ENCODE measurements around the gene CCDC61. TPM values are rescaled to one million over a fixed set of nuclear protein-coding genes. Genes with fewer than 3 reads are reported as not detected.

CCDC61 gene
- total RNA-seq, 3 donors from 2014 or later (not counting 1 experiment from before 2014, with no cell fraction given), result 10.6 to 16.9 (median 14.6) TPM

DNA sequence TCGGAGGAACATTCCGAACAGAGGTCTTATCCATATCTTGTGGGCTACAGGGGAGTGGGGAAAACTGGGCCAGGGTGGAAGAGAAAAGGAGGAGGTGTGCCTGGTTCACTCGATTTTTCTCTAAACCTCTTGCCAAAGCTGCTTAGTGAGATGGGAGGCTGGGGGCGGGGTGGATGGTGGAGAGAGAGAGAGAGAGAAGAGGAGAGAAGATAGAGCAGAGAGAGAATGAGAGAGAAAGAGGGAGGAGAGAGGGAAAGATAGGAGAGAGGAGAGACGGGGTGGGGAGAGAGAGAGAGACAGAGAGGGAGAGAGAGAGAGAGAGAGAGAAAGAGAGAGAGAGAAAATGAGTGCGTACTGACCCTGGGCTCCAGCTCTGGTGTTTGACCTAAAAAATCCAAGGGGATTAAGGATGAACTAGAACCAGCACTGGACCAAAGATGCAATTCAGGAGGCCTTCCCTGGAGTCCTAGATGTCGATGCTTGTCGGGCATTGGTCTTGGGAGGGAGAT is 35.7 kb upstream of the CCDC61 start:
- Mint-ChIP-seq H3K27ac (no peak overlapping the region), H3K9me3 (no peaks in the 10 kb centered on the region), H3K4me1 (peaks cover 0 to 5% of the 10 kb centered on the region in 2 donors), H3K4me3 (no peak overlapping the region), H3K27me3 (ENCODE audit: low read depth in 2 of 2) (peaks cover 34 to 53% of the 10 kb centered on the region in 2 donors), H3K36me3 (no peaks in the 10 kb centered on the region)
- no peaks in the 10 kb centered on the region for H3K27me3 ChIP-seq (ENCODE audit: control insufficient read depth, insufficient read depth, low read length)
- no peaks in the 10 kb centered on the region for H3K9me3 ChIP-seq (ENCODE audit: control insufficient read depth, insufficient read depth, low read length)
- H3K4me1 ChIP-seq (ENCODE audit: control insufficient read depth, insufficient read depth, low read length), result no peaks in the 10 kb centered on the region
- no peak for ATAC-seq
- no peak overlapping the region for H3K4me3 ChIP-seq (ENCODE audit: low read length)
- 66% methylated on average over 8 of the region's 8 CpGs for WGBS (ENCODE audit: insufficient coverage)
- H3K27ac ChIP-seq (ENCODE audit: low read length), result no peak overlapping the region
- no peak for DNase-seq
- intact Hi-C loops (cut with micrococcal nuclease), result no loop called here
- TF ChIP-seq, protein P1, sequence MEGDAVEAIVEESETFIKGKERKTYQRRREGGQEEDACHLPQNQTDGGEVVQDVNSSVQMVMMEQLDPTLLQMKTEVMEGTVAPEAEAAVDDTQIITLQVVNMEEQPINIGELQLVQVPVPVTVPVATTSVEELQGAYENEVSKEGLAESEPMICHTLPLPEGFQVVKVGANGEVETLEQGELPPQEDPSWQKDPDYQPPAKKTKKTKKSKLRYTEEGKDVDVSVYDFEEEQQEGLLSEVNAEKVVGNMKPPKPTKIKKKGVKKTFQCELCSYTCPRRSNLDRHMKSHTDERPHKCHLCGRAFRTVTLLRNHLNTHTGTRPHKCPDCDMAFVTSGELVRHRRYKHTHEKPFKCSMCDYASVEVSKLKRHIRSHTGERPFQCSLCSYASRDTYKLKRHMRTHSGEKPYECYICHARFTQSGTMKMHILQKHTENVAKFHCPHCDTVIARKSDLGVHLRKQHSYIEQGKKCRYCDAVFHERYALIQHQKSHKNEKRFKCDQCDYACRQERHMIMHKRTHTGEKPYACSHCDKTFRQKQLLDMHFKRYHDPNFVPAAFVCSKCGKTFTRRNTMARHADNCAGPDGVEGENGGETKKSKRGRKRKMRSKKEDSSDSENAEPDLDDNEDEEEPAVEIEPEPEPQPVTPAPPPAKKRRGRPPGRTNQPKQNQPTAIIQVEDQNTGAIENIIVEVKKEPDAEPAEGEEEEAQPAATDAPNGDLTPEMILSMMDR (IDR thresholded peaks at IDR 0.05), result no peak
- H3K36me3 ChIP-seq (ENCODE audit: control insufficient read depth, insufficient read depth, low read length), result no peaks in the 10 kb centered on the region

DNA sequence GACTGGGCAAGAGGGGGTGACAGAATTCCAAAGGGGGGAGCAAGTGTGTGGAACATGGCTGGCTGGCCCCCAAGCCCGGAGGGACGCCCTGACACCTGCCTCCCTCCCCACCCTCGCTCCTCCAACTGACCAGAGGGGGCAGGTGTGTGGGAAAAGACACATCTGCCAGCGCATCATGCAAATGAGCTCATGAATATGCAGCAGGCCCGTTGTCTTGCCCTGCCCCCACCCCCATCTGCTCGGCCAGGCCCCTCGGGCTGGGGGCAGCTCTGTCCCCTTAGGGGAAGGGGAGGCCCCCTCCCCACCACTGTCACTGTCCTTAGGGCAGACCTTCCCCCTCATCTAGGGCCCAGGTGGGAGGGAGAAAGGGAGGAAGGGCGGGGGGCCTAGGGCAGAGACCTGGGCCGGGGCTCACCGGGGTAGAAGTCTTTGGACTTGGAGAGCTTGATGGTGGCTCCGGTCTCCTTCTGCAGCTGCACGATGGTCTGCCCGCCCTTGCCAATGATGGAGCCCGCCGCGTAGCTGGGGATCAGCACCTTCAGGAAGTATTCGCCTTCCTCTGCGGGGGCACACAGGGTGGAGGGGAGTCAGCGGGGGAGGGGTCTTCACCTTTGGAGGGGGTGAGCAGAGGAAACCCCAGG is 34.6 kb upstream of the CCDC61 start:
- no peaks in the 10 kb centered on the region for H3K4me1 Mint-ChIP-seq
- H3K4me3 ChIP-seq (ENCODE audit: low read length), result no peak overlapping the region
- no peak overlapping the region for H3K27ac ChIP-seq (ENCODE audit: low read length)
- DNase-seq (no peak), ATAC-seq (no peak)
- H3K4me1 ChIP-seq (ENCODE audit: control insufficient read depth, insufficient read depth, low read length), result no peaks in the 10 kb centered on the region
- no peaks in the 10 kb centered on the region for H3K27me3 ChIP-seq (ENCODE audit: control insufficient read depth, insufficient read depth, low read length)
- no peaks in the 10 kb centered on the region for H3K9me3 ChIP-seq (ENCODE audit: control insufficient read depth, insufficient read depth, low read length)
- H3K9me3 Mint-ChIP-seq, result no peaks in the 10 kb centered on the region
- H3K36me3 ChIP-seq (ENCODE audit: control insufficient read depth, insufficient read depth, low read length), result no peaks in the 10 kb centered on the region
- no peaks in the 10 kb centered on the region for H3K36me3 Mint-ChIP-seq
- no peak overlapping the region for H3K4me3 Mint-ChIP-seq
- H3K27me3 Mint-ChIP-seq (ENCODE audit: low read depth in 2 of 2), result peaks cover 27 to 45% of the 10 kb centered on the region in 2 donors
- WGBS (ENCODE audit: insufficient coverage), result 24% methylated on average over 16 of the region's 19 CpGs
- TF ChIP-seq, protein P1 (IDR thresholded peaks at IDR 0.05), result no peak
- intact Hi-C loops (cut with micrococcal nuclease), result no loop called here
- H3K27ac Mint-ChIP-seq, result no peak overlapping the region

DNA sequence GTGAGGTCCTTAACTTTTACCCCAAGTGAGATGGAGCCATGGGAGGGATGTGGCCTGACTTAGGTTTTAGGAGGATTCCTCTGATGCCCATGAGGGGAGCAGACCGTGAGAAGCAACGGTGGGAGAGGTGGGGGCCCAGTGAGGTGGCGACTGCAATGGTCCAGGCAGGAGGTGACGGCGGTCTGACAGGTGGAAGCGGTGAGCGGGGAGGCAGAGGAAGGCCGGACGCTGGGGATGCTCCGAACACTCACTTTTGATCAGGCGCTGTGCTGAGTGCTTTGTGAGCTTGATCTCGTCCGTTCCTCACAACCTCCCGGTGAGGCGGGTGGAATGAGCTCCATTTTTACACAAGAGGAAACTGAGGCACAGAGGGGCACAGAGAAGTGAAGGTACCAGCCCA is 33.2 kb upstream of the CCDC61 start:
- H3K4me1 ChIP-seq (ENCODE audit: control insufficient read depth, insufficient read depth, low read length), result no peaks in the 10 kb centered on the region
- Mint-ChIP-seq H3K4me3 (no peak overlapping the region), H3K4me1 (no peaks in the 10 kb centered on the region), H3K9me3 (no peaks in the 10 kb centered on the region), H3K27me3 (ENCODE audit: low read depth in 2 of 2) (peaks cover 27 to 45% of the 10 kb centered on the region in 2 donors), H3K36me3 (no peaks in the 10 kb centered on the region), H3K27ac (no peak overlapping the region)
- no peak overlapping the region for H3K4me3 ChIP-seq (ENCODE audit: low read length)
- 88% methylated on average over 15 of the region's 15 CpGs for WGBS (ENCODE audit: insufficient coverage)
- ATAC-seq (no peak), DNase-seq (no peak)
- intact Hi-C loops (cut with micrococcal nuclease), result no loop called here
- H3K27ac ChIP-seq (ENCODE audit: low read length), result no peak overlapping the region
- TF ChIP-seq, protein P1 (IDR thresholded peaks at IDR 0.05), result no peak
- no peaks in the 10 kb centered on the region for H3K9me3 ChIP-seq (ENCODE audit: control insufficient read depth, insufficient read depth, low read length)
- no peaks in the 10 kb centered on the region for H3K36me3 ChIP-seq (ENCODE audit: control insufficient read depth, insufficient read depth, low read length)
- no peaks in the 10 kb centered on the region for H3K27me3 ChIP-seq (ENCODE audit: control insufficient read depth, insufficient read depth, low read length)

DNA sequence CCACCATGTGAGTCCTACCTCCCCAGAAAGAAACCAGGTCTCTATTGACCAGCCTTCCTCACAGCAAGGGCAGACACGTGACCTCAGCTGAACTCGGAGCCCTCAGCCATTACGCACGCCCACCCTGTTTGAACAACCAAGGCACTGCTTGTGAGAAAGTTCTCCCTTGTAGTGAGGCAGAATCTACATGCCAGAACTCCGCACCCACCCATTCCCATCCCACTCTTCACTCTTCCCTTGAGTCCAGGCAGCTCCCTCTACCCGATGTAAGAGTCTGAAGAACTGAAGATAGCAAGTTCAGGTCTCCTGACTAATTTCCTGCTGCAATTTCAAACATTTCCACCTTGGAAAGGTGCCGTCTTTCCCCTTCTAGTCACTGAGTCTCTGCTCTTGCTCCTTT is 28.0 kb upstream of the CCDC61 start:
- Mint-ChIP-seq H3K4me1 (peaks cover 3 to 11% of the 10 kb centered on the region in 2 donors), H3K27ac (no peak overlapping the region), H3K36me3 (no peaks in the 10 kb centered on the region), H3K4me3 (no peak overlapping the region), H3K9me3 (no peaks in the 10 kb centered on the region), H3K27me3 (ENCODE audit: low read depth in 2 of 2) (peaks cover 29 to 52% of the 10 kb centered on the region in 2 donors)
- no peaks in the 10 kb centered on the region for H3K36me3 ChIP-seq (ENCODE audit: control insufficient read depth, insufficient read depth, low read length)
- intact Hi-C loops (cut with micrococcal nuclease), result no loop called here
- H3K4me1 ChIP-seq (ENCODE audit: control insufficient read depth, insufficient read depth, low read length), result peaks cover 12% of the 10 kb centered on the region
- H3K27ac ChIP-seq (ENCODE audit: low read length), result no peak overlapping the region
- ATAC-seq (no peak), DNase-seq (no peak)
- 76% methylated on average over 7 of the region's 7 CpGs for WGBS (ENCODE audit: insufficient coverage)
- TF ChIP-seq, protein P1 (IDR thresholded peaks at IDR 0.05), result no peak
- H3K9me3 ChIP-seq (ENCODE audit: control insufficient read depth, insufficient read depth, low read length), result peaks cover under 1% of the 10 kb centered on the region
- H3K27me3 ChIP-seq (ENCODE audit: control insufficient read depth, insufficient read depth, low read length), result peaks cover 21% of the 10 kb centered on the region
- H3K4me3 ChIP-seq (ENCODE audit: low read length), result no peak overlapping the region

Data from natural killer cell (primary cell).